KOPT-K1 (cell line): Measurements from ENCODE around the gene H1-8.

ENCODE experiments used
- H3K27ac ChIP-seq: fragments of 200-600 bp; sonication (generic); 2 replicates; pipeline ENCODE4 v1.5.1; 2016; ENCODE audit warnings: antibody characterized with exemption, mild to moderate bottlenecking, low read depth, low read length; ENCODE audit not compliant: poor library complexity, severe bottlenecking
- H3K36me3 ChIP-seq: fragments of 200-600 bp; sonication (generic); 2 replicates; pipeline ENCODE4 v1.5.1; 2017; ENCODE audit warnings: antibody characterized with exemption, mild to moderate bottlenecking, low read length, moderate library complexity; ENCODE audit not compliant: insufficient read depth
- H3K9me3 ChIP-seq: fragments of 200-600 bp; sonication (generic); 2 replicates; pipeline ENCODE4 v1.5.1; 2017; ENCODE audit warnings: antibody characterized with exemption, low read length, mild to moderate bottlenecking; ENCODE audit not compliant: insufficient read depth, poor library complexity, severe bottlenecking

Gene H1-8

DNA sequence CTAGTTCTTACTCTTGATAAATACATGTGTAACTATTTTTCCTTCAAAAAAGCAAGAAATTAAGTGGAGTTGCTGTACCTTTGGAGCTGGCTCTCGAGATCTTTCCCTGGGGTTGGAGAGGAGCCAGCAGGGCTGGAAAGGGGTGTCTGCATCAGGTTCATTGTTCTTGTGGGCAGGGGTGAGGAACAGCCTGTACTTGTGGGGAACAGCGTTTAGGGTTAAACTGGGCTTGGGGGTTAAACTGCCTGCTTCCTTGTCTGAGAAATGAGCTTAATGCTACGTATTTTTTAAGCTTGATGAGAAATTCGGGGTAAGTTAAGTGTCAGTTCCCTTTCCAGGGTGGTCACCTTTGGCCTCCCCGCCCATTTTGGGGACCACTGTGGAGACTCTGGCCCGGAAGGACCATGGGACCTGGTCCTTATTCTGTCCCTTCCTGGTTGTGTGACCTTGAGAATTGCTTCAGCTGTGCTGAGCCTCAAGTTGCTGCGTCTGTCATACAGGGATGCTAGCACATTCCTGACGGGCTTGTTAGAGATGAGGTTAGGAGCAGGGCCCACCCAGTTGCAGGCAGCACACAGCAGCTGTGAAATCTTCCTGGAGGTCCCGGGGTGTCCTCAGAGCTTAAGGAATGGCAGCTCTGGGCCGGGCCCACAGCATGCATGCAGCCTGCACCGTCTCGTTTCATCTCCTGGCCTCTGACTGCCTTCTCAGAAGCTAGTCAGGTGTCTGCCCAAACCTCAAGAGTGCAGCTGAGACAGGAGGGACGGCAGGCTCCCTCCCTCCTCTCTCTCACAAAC, 11.6 kb downstream of the H1-8 start:
- H3K9me3 ChIP-seq = no peaks in the 10 kb centered on the region
- H3K27ac ChIP-seq = peak overlapping the region; percentile 54
- no peaks in the 10 kb centered on the region for H3K36me3 ChIP-seq

DNA sequence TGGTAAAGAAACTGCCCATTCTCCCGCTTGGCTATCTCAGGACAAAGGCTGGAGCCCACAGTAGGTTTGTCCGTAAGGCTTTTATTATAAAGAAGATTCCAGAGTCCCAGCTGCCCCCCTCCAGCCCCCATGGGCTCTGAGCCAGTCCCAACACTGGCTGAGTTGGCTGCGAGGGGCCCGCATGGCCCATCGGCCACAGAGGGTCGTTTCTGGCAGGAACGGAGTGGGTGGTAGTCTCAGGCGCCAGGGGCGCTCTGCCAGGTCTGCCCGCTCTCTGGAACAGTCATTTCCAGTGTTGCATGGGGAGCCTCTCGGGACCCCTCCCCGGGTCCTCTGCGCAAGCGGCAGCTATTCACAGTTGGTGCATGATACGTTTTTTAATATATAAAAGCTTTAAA, 12.2 kb downstream of the H1-8 start:
- peak overlapping the region; percentile 54 for H3K27ac ChIP-seq

DNA sequence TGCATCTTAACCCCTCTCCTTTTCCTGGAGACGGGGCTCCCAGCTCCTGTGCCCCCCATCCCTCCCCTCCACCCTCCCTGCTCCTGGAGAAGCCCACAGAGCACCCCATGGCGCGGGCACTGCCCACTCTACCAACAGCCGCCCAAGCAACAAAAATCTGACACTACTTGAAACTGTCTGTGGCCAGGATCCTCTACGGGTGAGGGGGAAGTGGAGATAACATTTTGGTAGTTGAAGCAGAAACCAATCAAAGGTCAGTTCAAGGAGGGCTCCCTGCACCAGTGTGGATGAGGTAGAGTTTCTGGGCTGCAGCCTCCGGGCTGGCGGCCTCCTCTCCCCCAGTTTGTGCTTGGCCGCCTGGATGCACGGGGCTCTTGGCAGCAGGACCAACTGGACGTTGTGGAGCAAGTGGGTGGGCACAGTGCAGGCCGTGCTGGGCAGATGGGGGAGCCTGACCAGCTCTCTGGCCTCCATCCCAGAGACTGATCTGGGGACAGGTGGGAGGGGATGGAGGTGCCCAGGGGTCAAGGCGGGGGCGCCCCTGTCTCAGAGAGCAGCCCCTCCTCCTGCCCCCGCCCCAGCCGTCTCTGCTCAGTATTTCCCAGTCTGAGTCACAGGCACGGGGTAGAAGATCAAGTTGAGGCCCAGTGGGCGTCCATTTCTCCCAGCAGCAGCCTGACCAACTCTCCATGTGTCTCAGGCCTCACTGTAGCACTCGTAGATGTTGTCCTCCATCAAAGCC, 12.8 kb downstream of the H1-8 start:
- H3K9me3 ChIP-seq = no peaks in the 10 kb centered on the region
- no peaks in the 10 kb centered on the region for H3K36me3 ChIP-seq
- H3K27ac ChIP-seq = no peak overlapping the region

More for the DNA sequence above, 12.2 kb downstream of the H1-8 start:
- Histone ChIP-seq H3K9me3 (no peaks in the 10 kb centered on the region), H3K36me3 (no peaks in the 10 kb centered on the region)

DNA sequence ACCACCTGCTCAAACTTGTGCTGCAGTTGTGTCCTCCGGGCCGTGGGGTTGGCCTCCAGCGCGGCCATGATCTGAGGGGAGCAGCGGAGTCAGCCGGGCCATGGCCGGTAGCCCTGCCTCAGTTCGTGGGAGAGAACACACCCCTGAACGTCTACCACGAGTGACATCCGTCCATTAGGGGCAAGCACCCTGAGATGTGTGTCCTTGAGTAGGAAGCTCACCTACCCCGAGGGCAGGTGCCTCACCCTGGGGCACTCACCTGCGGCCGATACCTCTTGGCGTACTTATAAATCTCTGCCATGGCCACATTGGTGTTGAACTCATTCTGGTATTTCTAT, 13.4 kb downstream of the H1-8 start:
- H3K27ac ChIP-seq = no peak overlapping the region

DNA sequence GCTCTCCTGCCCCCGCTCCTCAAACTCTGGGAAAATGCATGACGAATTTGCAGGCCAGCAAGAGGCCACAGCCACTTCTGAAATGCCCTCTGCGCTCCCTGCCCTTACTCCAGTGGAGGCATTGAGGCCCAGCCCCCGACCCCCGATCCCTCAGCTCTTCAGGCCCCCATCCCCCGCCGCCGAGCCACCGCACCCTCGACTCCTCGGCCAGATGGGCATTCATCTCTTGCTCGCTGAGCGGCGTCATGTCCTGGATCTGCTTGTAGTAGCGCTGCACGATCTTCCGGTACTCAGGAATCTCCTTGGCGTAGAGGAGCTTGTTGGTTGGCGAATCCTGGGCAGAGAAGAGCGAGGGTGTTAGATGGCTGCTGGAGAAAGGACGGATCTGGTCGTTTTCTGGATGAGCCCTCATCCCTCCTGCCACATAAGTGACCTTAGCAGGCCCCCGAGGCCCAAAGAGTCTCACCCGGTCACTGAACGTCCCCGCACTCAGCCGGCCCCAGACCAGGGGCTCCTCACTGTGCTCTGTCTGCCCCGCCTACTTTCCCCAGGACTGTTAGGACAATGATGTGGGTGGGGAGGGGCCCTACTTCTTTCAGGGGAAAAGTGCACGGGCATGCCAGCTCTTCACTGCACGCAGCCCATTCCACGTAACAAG, 14.0 kb downstream of the H1-8 start:
- Histone ChIP-seq H3K9me3 (no peaks in the 10 kb centered on the region), H3K27ac (no peak overlapping the region), H3K36me3 (no peaks in the 10 kb centered on the region)

More for the DNA sequence above, 13.4 kb downstream of the H1-8 start:
- no peaks in the 10 kb centered on the region for H3K36me3 ChIP-seq
- H3K9me3 ChIP-seq = no peaks in the 10 kb centered on the region

DNA sequence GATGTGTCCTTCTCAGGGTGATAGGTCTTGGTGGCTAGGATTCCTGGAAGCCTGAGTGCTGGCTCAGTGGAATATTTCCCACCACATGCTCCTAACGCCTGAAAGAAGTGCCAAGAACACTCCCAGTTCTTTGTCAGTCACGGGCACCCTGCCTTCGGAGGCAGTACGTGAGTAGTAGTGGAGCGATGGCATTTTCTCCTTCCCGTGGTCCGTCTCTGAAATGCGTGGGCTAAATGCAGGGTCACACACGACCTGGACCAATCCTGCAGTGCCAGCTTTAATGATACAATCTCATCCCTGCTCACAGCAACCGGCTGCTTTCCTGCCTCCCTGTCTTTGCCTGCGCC, 14.5 kb downstream of the H1-8 start:
- Histone ChIP-seq H3K36me3 (no peaks in the 10 kb centered on the region), H3K9me3 (no peaks in the 10 kb centered on the region), H3K27ac (no peak overlapping the region)

DNA sequence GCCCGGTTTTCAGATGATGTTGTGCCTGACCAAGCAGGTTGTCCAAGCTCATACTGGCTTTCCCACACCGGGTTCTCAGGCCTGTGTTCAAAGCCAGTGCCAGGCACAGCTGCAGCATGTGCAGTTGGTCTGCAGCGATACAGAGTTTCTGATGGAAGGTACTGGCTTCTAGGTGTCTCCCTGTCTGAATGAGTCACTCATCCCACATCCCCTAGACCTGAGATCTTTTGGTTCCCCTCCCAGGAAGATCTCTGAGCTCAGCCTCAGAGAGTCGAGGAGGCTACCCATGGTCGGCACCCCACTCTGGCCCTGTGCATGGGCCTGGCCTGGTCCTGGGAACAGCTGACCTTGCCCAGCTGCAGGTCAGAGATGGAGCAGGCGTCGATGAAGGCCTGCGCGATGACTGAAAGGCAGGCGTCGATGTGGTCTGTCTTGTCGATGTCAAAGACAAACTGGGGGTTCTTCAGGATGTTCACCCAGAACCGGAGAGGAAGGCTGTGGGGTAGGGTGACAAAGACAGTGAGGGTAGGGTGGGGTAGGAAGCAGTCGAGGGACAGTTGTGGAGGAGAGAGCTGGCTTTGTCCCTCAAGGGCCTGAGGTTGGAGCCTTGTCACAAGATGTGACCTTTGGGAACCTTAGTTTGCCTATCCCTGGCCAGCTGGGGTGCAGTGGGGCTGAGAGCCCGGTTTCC, 15.3 kb downstream of the H1-8 start:
- Histone ChIP-seq H3K27ac (peak overlapping the region; percentile 30), H3K36me3 (no peaks in the 10 kb centered on the region), H3K9me3 (no peaks in the 10 kb centered on the region)

DNA sequence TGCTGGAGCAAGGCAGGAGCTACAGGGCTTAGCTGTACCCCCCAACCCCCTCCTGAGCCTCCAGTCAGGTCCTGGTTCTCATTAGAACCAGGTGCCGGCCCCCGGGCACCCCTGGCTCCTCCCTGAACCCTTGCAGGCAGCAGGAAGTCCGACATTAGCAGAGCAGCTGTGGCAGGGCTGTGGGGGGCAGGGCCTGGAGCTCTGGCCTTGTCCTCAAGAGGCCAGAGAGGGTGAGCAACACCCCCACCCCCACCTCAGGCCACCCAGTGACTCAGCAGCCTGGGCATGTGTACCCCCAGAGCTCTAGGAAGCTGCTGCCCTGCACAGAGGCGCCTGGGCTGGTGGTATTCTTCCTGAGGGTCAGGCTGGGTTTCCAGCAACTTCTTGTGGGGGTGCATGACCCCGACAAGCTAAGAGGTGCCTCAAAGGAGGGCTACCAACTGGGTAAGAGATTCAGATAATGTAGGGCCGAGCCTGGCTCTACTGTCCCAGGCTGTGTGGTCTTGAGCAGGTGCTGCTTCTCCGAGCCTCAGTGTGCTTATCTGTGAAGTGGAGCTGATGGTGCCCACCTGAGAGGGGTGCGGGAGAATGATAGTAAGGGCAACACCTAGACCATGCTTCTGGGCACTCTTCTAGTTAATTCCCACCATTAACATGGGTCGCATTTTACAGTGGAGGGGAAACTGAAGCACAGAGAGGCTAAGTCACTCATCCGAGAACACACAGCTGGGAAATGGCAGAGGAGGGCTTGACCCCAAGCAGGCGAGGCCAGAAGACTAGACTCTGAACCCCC, 16.0 kb downstream of the H1-8 start:
- no peaks in the 10 kb centered on the region for H3K36me3 ChIP-seq
- H3K27ac ChIP-seq = peak overlapping the region; percentile 30
- H3K9me3 ChIP-seq = no peaks in the 10 kb centered on the region

DNA sequence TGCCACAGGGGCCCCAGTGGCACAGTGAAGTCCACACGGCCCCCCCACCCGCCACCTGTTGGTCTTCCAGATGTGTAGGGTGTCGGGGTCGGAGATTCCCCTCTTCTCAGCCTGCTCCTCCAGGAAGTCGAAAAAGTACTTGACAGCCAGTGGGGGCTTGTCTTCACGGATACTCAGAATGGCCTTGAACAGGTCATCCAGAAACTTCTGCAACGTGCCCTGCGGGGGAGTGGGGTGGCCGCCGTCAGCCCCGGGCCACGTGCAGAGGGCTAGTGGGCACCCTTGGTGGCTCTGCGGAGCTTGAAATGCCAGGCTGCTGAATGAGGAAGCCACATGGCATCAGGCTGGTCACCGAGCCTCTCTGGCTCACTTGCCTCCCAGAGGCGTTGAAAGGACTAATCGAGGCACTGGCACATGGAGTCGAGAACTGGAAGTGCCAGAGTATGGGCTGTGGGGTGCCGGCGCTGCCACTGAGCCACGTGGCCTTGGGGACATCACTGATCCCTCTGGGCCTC, 16.6 kb downstream of the H1-8 start:
- Histone ChIP-seq H3K9me3 (no peaks in the 10 kb centered on the region), H3K36me3 (no peaks in the 10 kb centered on the region), H3K27ac (no peak overlapping the region)

DNA sequence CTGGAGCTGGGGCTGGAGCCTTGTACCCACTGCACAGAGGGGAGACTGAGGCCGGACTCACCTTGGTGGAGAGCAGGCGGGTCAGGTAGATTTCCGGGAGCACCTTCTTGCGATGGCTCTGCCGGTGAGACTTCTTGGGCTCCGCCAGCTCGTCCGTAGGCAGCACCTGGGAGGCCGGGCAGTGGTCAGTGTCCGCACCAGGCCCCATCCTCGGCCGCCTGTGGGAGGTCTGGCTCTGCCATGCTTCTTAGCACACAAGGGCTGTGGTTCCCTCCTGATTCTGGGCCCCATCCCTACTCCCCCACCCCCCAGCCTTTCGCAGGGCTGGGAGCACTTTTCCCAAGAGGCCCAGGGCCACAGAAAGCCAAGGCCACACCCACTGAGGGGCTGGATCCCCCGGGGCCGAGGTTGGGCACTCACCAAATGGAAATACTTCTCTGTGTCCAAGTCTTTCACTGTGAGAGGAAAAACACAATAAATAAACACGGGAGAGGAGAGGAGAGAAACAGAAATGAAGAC, 17.4 kb downstream of the H1-8 start:
- Histone ChIP-seq H3K27ac (no peak overlapping the region), H3K36me3 (no peaks in the 10 kb centered on the region)

DNA sequence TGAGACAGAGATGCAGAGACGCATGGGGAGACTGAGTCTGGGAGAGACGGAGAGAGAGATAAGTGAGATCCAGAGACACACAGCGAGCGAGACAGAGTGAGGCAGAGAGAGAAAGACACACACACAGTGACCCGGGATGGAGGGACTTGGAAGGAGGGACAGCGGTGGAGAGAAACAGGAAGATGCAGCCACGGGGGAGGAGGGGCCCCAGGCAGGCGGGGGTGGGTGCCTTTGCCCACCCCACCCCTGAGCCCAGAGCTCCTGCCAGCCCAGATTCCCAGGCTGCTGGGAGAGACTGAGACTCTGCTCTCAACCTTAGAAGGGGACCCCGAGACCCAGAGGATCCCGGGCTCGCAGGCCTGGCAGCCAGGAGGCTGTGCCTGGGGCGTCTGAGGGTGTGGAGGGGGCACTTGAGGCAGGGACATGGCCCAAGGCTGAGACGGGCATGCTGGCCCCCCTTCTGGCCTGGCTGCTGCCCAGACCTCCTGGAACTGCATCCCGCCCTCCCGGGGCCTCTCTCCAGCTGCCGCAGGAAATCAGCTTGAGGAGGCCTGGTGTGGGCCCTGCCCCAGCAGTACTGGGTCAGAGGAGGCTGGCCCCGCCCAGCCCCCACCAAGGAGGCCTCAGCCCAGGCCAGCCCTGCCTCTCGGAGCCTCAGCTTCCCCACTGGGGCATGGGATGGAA, 18.1 kb downstream of the H1-8 start:
- Histone ChIP-seq H3K36me3 (no peaks in the 10 kb centered on the region), H3K27ac (no peak overlapping the region), H3K9me3 (no peaks in the 10 kb centered on the region)

More for the DNA sequence above, 17.4 kb downstream of the H1-8 start:
- no peaks in the 10 kb centered on the region for H3K9me3 ChIP-seq

DNA sequence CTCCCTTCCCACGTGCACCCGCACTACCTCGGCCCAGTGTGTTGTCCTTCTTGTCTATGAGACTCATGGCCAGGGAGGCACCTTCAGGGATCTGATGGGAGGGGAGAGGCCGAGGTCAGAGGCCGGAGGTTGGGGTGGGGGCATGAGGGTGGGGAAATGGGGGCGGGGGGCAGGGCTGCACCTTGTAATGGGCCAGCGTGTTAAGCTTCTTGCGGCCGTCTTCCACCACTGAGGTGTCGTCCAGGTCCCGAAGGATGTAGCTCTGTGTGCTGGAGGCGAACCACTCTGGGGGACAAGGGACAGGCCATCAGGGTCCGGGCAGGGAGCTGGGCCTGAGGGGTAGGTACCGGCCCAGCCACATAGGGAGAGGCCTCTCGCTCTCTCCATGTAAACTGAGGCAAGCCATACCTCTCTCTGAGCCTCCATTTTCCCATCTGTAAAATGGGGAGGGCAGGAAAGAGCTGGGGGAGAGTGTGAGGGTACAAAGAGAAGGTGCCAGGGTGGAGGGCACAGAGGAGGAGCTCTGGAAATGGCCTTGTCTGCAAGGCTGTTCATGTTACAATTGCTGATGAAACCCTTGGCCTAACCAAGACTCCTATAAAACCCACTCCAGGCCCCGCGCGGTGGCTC, 18.8 kb downstream of the H1-8 start:
- Histone ChIP-seq H3K9me3 (no peaks in the 10 kb centered on the region), H3K36me3 (no peaks in the 10 kb centered on the region), H3K27ac (no peak overlapping the region)

DNA sequence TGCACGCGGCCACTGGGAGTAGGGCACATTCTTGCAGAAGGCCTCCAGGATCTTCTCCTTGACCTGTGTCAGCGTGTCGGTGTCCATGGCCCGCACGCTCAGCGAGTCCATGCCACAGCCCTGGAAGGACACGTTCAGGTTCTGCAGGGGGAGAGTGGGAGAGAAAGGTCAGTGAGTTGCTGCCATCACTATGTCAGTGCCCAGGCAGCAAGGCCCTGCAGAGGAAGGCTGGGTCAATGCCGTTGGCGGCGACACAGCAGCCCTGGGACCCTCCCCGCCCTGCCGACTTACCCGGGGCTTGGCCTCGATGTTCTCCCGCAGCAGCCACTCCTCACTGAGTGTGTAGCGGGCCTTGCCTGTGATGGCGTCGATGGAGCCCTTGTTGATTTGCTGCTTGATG, 19.8 kb downstream of the H1-8 start:
- H3K36me3 ChIP-seq = no peaks in the 10 kb centered on the region
- H3K9me3 ChIP-seq = no peaks in the 10 kb centered on the region
- H3K27ac ChIP-seq = no peak overlapping the region
